Pancreas (tissue), 10 donors: ENCODE results near the gene STK11. TPM values are rescaled to one million over a fixed set of nuclear protein-coding genes. Genes with fewer than 3 reads are reported as not detected.

ENCODE experiments used
- ATAC-seq, 4 donors: fragments of 200-7000 bp; cut with Tn5 transposase; one replicate each; pipeline versions ENCODE4 v1.8.0 to v1.9.1; 2020; ENCODE audit warnings: mild to moderate bottlenecking in 4 of 4, moderate library complexity in 4 of 4
- DNase-seq, 6 donors: peaks; one replicate each; pipeline ENCODE4 v3.0.0-alpha.2; 2020
- FAIRE-seq: peaks from 2 replicates; lab custom pipeline; 2012; peaks lifted over from hg19 to GRCh38; lab: Jason Lieb, UNC
- H3K27ac ChIP-seq, 4 donors: fragments of 200-600 bp; sonication (generic); 1 replicate in 3 of 4; 2 replicates in 1 of 4; pipeline versions ENCODE4 v1.5.0 to v1.8.0; 2020
- H3K27me3 ChIP-seq, 4 donors: fragments of 200-600 bp; one replicate each; pipeline ENCODE4 v1.8.0; 2021
- H3K36me3 ChIP-seq, 3 donors: fragments of 200-600 bp; sonication (generic) in 1 of 3; one replicate each; pipeline versions ENCODE4 v1.5.0 to v1.8.0; 2020 to 2021
- H3K4me1 ChIP-seq, 3 donors: fragments of 200-600 bp; one replicate each; pipeline ENCODE4 v1.8.0; 2021
- H3K4me3 ChIP-seq, 4 donors: fragments of 200-600 bp; sonication (generic) in 2 of 4; one replicate each; pipeline versions ENCODE4 v1.5.0 to v1.8.0; 2020 to 2021
- H3K9me3 ChIP-seq, 4 donors: fragments of 200-600 bp; one replicate each; pipeline ENCODE4 v1.8.0; 2021
- CTCF ChIP-seq, 4 donors: fragments of 200-600 bp; sonication (generic) in 3 of 4; IDR thresholded peaks; one replicate each; pipeline versions ENCODE4 v1.5.0 to v1.8.0; 2021; ENCODE audit warnings: antibody characterized with exemption in 4 of 4
- WGBS, 2 donors: extraction: QIAGEN DNeasy Blood & Tissue Kit; methylation state at CpG; one replicate each; pipeline ENCODE4 v1.1.7; 2013; 5-methylcytosine and 5-hydroxymethylcytosine counted together
- intact Hi-C, 3 donors: fragments of 100-400 bp; cut with DNase I; formaldehyde crosslinking; loops; one replicate each; pipeline versions ENCODE4 v1.11.1 to v1.14.2; 2022
- polyA plus RNA-seq, 2 donors: library from polyadenylated mRNA; stranded (reverse); fragments of 200-250 nt; gene quantifications; one replicate each; pipeline ENCODE4 v1.2.3, GENCODE V29; 2013
- total RNA-seq, 6 donors: library from RNA; stranded (reverse); fragmentation: NEBNext Ultra II Directional in 4 of 6; extraction: Animal tissue kit (Norgen Biotek cat#: 25700) in 4 of 6; gene quantifications; one replicate each; pipeline versions ENCODE4 v1.2.1 to v1.2.4, GENCODE V29; 2021 to 2023
- donor health status: healthy with polysubstance abuse.
- donor health status: DM: no; HTN: no; CAD: no; lungs with moderate emphysema.
- donor health status: DM: no; HTN: no; CAD: no.
- donor health status: control.
- donor health status: control.
- donor health status: Bipolar disorder and iron deficiency.
- donor health status: DM: yes; HTN: yes; CAD: no.
- donor health status: DM: no; HTN: no; CAD: no.
- donor health status: DM: no; HTN: no; CAD: no.
- donor health status: DM: yes; HTN: yes; CAD: no.

STK11 gene
- total and polyA plus RNA-seq, 8 donors: 20.1 to 62.2 (median 24.8) TPM

- Histone ChIP-seq H3K27ac (no peak overlapping the region), H3K4me1 (no peaks in the 10 kb centered on the region), H3K4me3 (no peak overlapping the region), H3K27me3 (no peaks in the 10 kb centered on the region), H3K36me3 (no peaks in the 10 kb centered on the region), H3K9me3 (no peaks in the 10 kb centered on the region)
- DNase-seq: no peak
- FAIRE-seq: no peak
- WGBS, 2 donors: 82% methylated on average over 26 of the region's 26 CpGs
- intact Hi-C loops: no loop called here
- no peak for TF ChIP-seq CTCF (IDR thresholded peaks at IDR 0.05)
- no peak for ATAC-seq
Measured at GRCh38 chr19:1162404-1163282, 42.9 kb upstream of the STK11 start.

- TF ChIP-seq CTCF (IDR thresholded peaks at IDR 0.05): no peak
- no peak overlapping the region for H3K27ac ChIP-seq
- peak in 1 of 6 donors; percentile 36 for DNase-seq
- H3K36me3 ChIP-seq: no peaks in the 10 kb centered on the region
- no peak for FAIRE-seq
- H3K9me3 ChIP-seq: no peaks in the 10 kb centered on the region
- ATAC-seq: peak in 3 of 4 donors; percentile 5 to 15 (median 10)
- intact Hi-C loops: no loop called here
- no peaks in the 10 kb centered on the region for H3K27me3 ChIP-seq
- no peaks in the 10 kb centered on the region for H3K4me1 ChIP-seq
- 90 to 95% methylated on average over 41 of the region's 41 CpGs for WGBS, 2 donors
- no peak overlapping the region for H3K4me3 ChIP-seq
Measured at GRCh38 chr19:1163283-1163933, 42.2 kb upstream of the STK11 start.

- 70 to 82% methylated on average over 16 to 20 of the region's 20 CpGs for WGBS, 2 donors
- intact Hi-C loops: no loop called here
- no peak for ATAC-seq
Measured at GRCh38 chr19:1163934-1164683, 41.5 kb upstream of the STK11 start.

More at GRCh38 chr19:1163934-1164683, 41.5 kb upstream of the STK11 start:
- FAIRE-seq (no peak), DNase-seq (peak in 1 of 6 donors; percentile 34)
- Histone ChIP-seq H3K27me3 (no peaks in the 10 kb centered on the region), H3K4me1 (no peaks in the 10 kb centered on the region), H3K36me3 (no peaks in the 10 kb centered on the region), H3K27ac (no peak overlapping the region), H3K4me3 (no peak overlapping the region), H3K9me3 (no peaks in the 10 kb centered on the region)
- no peak for TF ChIP-seq CTCF (IDR thresholded peaks at IDR 0.05)
